Activated gamma-delta T cell treated with anti-CD3 and anti-CD28 coated beads, Interleukin-2, amount 50 U/mL, for 16 hours (primary cell): ENCODE data around the gene RNF150.
"Not testable (repeated sequence)": the region's sequence is repeated elsewhere in the genome, so short reads cannot be mapped to it uniquely, and the experiment has no call there.

Experiments used
- DNase-seq: peaks from one replicate; pipeline ENCODE4 v3.0.0-alpha.2; 2020; ENCODE audit warnings: low read depth

The RNF150 gene

GRCh38 chr4:141133146-141133998, at the start of gene RNF150:
RNF150 (minus strand) TSS chr4:141133469.
- peak; percentile 15 for DNase-seq

GRCh38 chr4:141180991-141181761, 47.9 kb upstream of the RNF150 start:
- DNase-seq, result no peak

- no peak for DNase-seq
Observed at GRCh38 chr4:141179474-141180373, 46.5 kb upstream of the RNF150 start.

DNA sequence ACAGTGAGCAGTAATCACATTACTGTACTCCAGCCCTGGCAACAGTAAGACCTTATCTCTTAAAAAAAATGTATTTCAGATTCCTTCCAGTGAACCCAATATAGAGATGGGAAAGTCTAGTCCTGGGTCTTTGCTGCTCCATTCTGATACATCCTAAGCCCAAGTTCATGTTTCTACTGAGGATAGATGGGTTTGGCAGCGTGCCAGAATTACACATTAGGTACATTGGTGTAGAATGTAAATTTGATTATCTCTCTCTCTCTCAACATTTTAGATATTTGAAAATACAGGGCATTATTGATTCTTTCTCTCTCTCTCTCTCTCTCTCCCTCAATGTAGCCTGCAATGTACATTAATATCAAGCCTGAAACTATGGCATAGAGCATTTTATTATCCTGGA, 43.9 kb upstream of the RNF150 start:
- no peak for DNase-seq

DNA sequence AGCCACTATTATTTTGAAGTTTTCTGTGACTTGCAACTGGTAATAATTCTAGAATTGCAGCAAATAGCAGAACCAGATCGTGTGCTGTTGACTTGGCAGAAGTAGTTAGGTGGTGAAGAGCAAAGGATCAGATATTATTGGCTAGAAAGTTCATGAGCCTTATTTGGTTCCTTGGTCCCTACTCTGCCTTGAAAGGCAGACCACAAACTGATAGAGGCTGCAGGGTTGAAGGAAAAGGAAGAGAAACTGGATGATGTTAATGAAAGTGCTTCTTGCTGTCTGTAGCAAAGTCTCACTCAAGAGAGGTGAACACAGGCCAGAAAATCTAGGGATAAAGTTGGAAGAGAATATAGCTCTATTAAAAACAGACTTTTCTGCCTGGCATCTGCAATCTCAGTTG, 41.2 kb upstream of the RNF150 start:
- DNase-seq, result no peak

GRCh38 chr4:141170671-141171070, 37.4 kb upstream of the RNF150 start:
- DNase-seq, result no peak

DNA sequence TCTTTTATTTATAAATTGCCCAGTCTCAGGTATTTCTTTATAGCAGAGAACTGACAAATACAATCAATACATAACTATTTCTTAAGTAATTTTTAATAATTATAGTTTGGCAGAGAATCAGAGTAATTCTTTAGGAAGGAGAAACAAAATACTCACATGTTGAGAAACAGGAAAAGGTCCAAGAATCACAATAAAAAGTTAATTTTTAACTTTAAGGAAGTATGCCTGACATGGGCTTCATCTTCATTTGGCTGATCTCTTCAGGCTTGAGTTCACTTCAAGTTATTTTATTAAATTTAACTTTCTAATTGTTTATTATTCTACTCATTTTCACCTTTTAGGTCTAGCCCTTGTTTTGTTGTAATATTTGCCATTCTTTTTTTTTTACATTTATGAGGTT, 36.1 kb upstream of the RNF150 start:
- no peak for DNase-seq

DNA sequence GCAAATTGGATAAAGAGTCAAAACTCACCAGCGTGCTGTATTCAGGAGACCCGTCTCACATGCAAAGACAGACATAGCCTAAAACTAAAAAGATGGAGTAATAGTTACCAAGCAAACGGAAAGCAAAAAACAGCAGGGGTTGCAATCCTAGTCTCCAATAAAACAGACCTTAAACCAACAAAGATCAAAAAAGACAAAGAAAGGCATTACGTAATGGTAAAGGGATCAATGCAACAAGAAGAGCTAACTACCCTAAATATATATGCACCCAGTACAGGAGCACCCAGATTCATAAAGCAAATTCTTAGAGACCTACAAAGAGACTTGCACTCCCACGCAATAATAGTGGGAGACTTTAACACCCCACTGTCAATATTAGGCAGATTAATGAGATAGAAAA, 31.7 kb upstream of the RNF150 start:
- DNase-seq, result not testable (repeated sequence)

- no peak for DNase-seq
Observed at GRCh38 chr4:141159027-141159426, 25.8 kb upstream of the RNF150 start.

DNA sequence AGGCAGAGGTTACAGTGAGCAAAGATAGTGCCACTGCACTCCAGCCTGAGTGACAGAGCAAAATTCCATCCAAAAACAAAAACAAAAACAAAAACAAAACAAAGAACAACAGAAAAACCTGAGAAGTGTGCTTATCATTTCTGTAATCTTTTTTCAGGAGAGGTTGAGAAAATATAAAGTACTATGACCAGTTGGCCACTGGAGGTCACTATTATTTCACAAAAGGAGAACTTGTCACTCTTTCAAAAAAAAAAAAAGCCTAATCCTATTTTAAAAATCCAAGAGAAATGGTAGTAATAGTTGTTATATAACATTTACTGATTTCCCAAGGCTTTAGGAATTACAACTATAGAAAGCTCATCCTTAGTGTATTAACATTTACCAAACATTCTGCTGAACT, 24.9 kb upstream of the RNF150 start:
- DNase-seq, result no peak

- DNase-seq, result no peak
Observed at GRCh38 chr4:141155586-141155985, 22.3 kb upstream of the RNF150 start.

GRCh38 chr4:141154725-141155124, 21.5 kb upstream of the RNF150 start:
- no peak for DNase-seq

DNA sequence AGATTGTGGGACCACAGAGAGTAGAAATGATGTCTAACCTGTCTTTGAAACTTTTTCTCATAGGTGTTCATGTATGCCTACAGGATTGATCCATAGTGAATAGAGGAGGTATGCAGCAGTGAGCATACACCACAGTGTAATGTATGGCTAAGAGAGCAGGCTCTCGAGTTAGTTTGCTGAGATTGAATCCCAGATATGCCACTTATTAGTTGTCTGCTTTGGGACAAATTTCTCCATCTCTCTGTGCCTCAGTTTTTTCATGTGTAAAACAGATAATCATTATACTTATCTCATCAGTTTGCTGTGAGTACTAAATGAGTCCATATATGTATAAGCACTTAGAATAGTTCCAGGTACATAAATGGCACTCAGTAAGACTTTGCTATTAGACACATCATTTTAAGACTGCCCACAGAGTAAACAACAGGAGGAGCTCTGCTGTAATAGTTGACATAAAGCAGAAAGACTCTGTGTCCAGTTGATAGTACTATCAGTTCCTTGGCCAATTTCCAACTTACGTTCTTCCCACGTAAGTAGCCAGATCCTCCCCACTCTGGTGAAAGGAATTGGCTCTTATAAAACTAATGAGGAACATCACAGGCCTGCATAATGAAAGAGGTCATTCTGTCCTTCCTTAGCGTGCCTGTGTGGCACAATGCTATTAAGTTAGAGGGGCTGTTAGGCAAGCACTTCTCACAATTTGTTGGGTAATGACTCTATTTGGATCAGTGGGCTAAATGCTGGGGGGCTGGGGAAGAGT, 20.7 kb upstream of the RNF150 start:
- DNase-seq, result no peak

DNA sequence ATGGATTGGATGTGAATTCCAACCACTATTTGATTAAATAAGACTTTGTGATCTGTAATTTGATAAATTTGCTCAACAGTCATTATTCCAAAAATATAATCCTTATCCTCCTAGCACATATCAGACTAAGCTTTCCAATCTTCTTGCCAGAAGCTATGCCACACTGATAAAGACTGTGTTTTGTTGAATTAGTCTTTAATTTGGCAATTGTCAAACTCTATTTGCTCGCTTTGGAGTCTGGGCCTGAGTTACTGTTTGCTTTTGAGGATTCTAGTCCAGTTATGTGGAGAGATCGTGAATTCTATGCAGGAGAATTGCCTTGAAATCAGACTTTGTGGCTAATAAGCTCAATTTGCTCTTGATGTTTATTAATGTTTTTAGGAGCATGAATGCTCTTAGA, 10.9 kb upstream of the RNF150 start:
- DNase-seq, result no peak

- DNase-seq, result no peak
Observed at GRCh38 chr4:141142423-141142822, 9.2 kb upstream of the RNF150 start.

- DNase-seq, result no peak
Observed at GRCh38 chr4:141140391-141141200, 7.3 kb upstream of the RNF150 start.

GRCh38 chr4:141133999-141134995, 1.0 kb upstream of the RNF150 start:
- no peak for DNase-seq

- DNase-seq, result no peak
Observed at GRCh38 chr4:141132709-141133145, 542 bp downstream of the RNF150 start.

DNA sequence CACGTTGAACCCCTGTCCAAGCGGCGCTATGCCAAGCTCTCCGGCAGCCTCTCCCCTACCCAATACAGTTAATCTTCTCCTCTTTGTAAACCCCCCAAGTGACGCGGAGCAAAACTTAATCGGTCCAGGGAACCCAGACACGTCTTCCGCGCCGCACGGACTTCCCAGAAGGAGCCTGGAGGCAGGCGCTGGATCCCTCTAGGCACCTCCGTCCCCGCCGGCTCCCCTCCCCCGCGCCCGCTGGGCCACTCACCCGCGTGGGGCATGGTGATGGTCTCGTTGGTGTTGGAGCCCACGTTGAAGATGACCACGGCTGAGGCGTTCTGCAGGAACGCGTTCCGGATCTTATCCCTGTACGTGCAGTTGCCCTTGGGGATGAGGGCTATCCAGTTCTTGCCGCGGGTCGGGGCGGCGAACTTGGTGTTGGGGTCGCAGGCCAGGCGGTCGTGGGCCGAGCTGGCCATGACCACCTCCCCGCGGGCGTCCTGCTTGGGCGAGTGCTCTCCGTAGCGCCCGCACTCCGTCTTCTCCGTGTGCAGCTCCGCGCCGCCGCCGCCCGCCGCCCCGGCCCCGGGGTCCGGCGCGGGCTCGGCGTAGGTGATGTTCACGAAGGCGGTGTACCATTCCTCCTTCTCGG, 1.1 kb downstream of the RNF150 start:
- no peak for DNase-seq
